CD14-positive monocyte (primary cell): ENCODE data around the gene XXYLT1. TPM values are rescaled to one million over a fixed set of nuclear protein-coding genes. Genes with fewer than 3 reads are reported as not detected.

Experiments
- DNase-seq, 3 donors: peaks; one replicate each; pipeline ENCODE4 v3.0.0-alpha.2; 2011 to 2022
- H2AFZ ChIP-seq: 2 replicates; pipeline ENCODE4 v1.6.0; 2012; ENCODE audit warnings: mild to moderate bottlenecking, low read depth, low read length, inconsistent platforms; ENCODE audit not compliant: insufficient read depth, poor library complexity, severe bottlenecking
- H3K27ac ChIP-seq, 2 donors: 1 replicate in 1 of 2; 2 replicates in 1 of 2; pipeline ENCODE4 v1.5.1; 2012 to 2013; ENCODE audit warnings: low read length in 2 of 2, control low read depth in 1 of 2, inconsistent platforms in 1 of 2, low read depth in 1 of 2, mild to moderate bottlenecking in 1 of 2
- H3K27me3 ChIP-seq, 2 donors: one replicate each; pipeline versions ENCODE4 v1.6.0 to v1.6.1; 2011 to 2013; ENCODE audit warnings: low read length in 2 of 2; ENCODE audit not compliant: control insufficient read depth in 2 of 2, insufficient read depth in 2 of 2
- H3K36me3 ChIP-seq, 2 donors: replicated peaks in 1 of 2; 1 replicate in 1 of 2; 2 replicates in 1 of 2; pipeline versions ENCODE4 v1.5.1 to v1.6.1; 2012 to 2013; ENCODE audit warnings: low read length in 2 of 2, control low read depth in 1 of 2, inconsistent platforms in 1 of 2, mild to moderate bottlenecking in 1 of 2; ENCODE audit not compliant: insufficient read depth in 2 of 2, control insufficient read depth in 1 of 2
- H3K4me1 ChIP-seq, 2 donors: 1 replicate in 1 of 2; 2 replicates in 1 of 2; pipeline versions ENCODE4 v1.5.1 to v1.6.1; 2012 to 2013; ENCODE audit warnings: low read length in 2 of 2, control low read depth in 1 of 2, inconsistent platforms in 1 of 2, mild to moderate bottlenecking in 1 of 2, moderate library complexity in 1 of 2; ENCODE audit not compliant: insufficient read depth in 2 of 2, control insufficient read depth in 1 of 2
- H3K4me2 ChIP-seq: replicated peaks from 2 replicates; pipeline ENCODE3; 2012; ENCODE audit warnings: low read length, moderate library complexity, mild to moderate bottlenecking; ENCODE audit not compliant: poor library complexity, severe bottlenecking; ENCODE audit errors: extremely low read depth
- H3K4me3 ChIP-seq, 3 experiments: fragments of 200-600 bp in 1 of 3; sonication (generic) in 1 of 3; replicated peaks in 1 of 3; 1 replicate in 2 of 3; 2 replicates in 1 of 3; pipeline ENCODE4 v1.5.1; 2011 to 2013; ENCODE audit warnings: low read length in 3 of 3, mild to moderate bottlenecking in 3 of 3, control low read depth in 2 of 3, low read depth in 2 of 3, inconsistent platforms in 1 of 3, moderate library complexity in 1 of 3
- H3K79me2 ChIP-seq: 2 replicates; pipeline ENCODE4 v1.6.0; 2012; ENCODE audit warnings: mild to moderate bottlenecking, control low read depth, inconsistent platforms, low read length, moderate library complexity; ENCODE audit not compliant: insufficient read depth
- H3K9ac ChIP-seq: 2 replicates; pipeline ENCODE4 v1.6.0; 2017; ENCODE audit warnings: low read length, mild to moderate bottlenecking; ENCODE audit not compliant: insufficient read depth, poor library complexity, severe bottlenecking
- H3K9me3 ChIP-seq, 2 donors: replicated peaks in 1 of 2; 1 replicate in 1 of 2; 2 replicates in 1 of 2; pipeline versions ENCODE4 v1.5.1 to v1.6.1; 2012 to 2013; ENCODE audit warnings: low read length in 2 of 2, control low read depth in 1 of 2; ENCODE audit not compliant: control insufficient read depth in 1 of 2, insufficient read depth in 1 of 2
- H4K20me1 ChIP-seq: 2 replicates; pipeline ENCODE4 v1.6.0; 2012; ENCODE audit warnings: mild to moderate bottlenecking, low read length, control low read depth, moderate library complexity; ENCODE audit not compliant: insufficient read depth
- H3K27ac Mint-ChIP-seq, 7 donors: one replicate each; pipeline ENCODE4 v1.8.0; 2020; ENCODE audit warnings: mild to moderate bottlenecking in 7 of 7, mixed read lengths in 7 of 7, moderate library complexity in 6 of 7, inconsistent platforms in 2 of 7
- H3K27me3 Mint-ChIP-seq, 3 donors: one replicate each; pipeline ENCODE4 v1.8.0; 2021 to 2022; ENCODE audit warnings: low read depth in 3 of 3, mild to moderate bottlenecking in 3 of 3, mixed read lengths in 3 of 3, moderate library complexity in 3 of 3, inconsistent platforms in 1 of 3
- H3K36me3 Mint-ChIP-seq, 2 donors: one replicate each; pipeline ENCODE4 v1.8.0; 2020; ENCODE audit warnings: mixed read lengths in 2 of 2, inconsistent platforms in 1 of 2, mild to moderate bottlenecking in 1 of 2
- H3K4me1 Mint-ChIP-seq: one replicate; pipeline ENCODE4 v1.8.0; 2020; ENCODE audit warnings: mild to moderate bottlenecking, mixed read lengths
- H3K4me3 Mint-ChIP-seq, 2 donors: one replicate each; pipeline ENCODE4 v1.8.0; 2020; ENCODE audit warnings: mild to moderate bottlenecking in 2 of 2, mixed read lengths in 2 of 2, moderate library complexity in 1 of 2
- H3K9me3 Mint-ChIP-seq, 7 donors: one replicate each; pipeline ENCODE4 v1.8.0; 2020 to 2022; ENCODE audit warnings: mixed read lengths in 7 of 7, mild to moderate bottlenecking in 6 of 7, moderate library complexity in 6 of 7, inconsistent platforms in 2 of 7
- WGBS: methylation state at CpG from one replicate; pipeline ENCODE4 v1.1.5; 2013; ENCODE audit warnings: missing lambda C conversion rate; ENCODE audit not compliant: insufficient coverage; 5-methylcytosine and 5-hydroxymethylcytosine counted together
- intact Hi-C, 2 donors: fragments of 100-400 bp; cut with micrococcal nuclease; formaldehyde crosslinking; loops; one replicate each; pipeline versions ENCODE4 v1.15.0 to v1.15.1; 2023
- polyA plus RNA-seq, 3 donors: library from polyadenylated mRNA; depleted of rRNA in 1 of 3; unstranded in 2 of 3; stranded (reverse) in 1 of 3; fragments of 300-500 nt in 2 of 3; fragments of >200 nt in 1 of 3; fragmentation: Illumina TruSeq in 2 of 3; gene quantifications; 1 replicate in 2 of 3; 2 replicates in 1 of 3; pipeline ENCODE4 v1.2.3, GENCODE V29; 2012 to 2021
- TF ChIP-seq, protein P1 (sequence below): fragments of 200-600 bp; IDR thresholded peaks from one replicate; pipeline ENCODE4 v1.8.0; 2022; ENCODE audit warnings: antibody characterized with exemption, mild to moderate bottlenecking

The XXYLT1 gene
- polyA plus RNA-seq, 3 donors = 11.8 to 13.5 (median 13.2) TPM

- Histone ChIP-seq H3K4me1 (no peaks in the 10 kb centered on the region), H3K79me2 (no peaks in the 10 kb centered on the region), H3K4me3 (no peak overlapping the region), H3K9ac (no peak overlapping the region), H4K20me1 (peaks cover 66% of the 10 kb centered on the region), H2AFZ (no peak overlapping the region), H3K27ac (no peak overlapping the region), H3K36me3 (peaks cover 76 to 97% of the 10 kb centered on the region in 2 donors), H3K27me3 (no peaks in the 10 kb centered on the region), H3K4me2 (no peak overlapping the region), H3K9me3 (no peaks in the 10 kb centered on the region)
- 100% methylated on average over 2 of the region's 4 CpGs for WGBS
- Mint-ChIP-seq H3K4me1 (no peaks in the 10 kb centered on the region), H3K9me3 (no peaks in the 10 kb centered on the region), H3K27me3 (no peaks in the 10 kb centered on the region), H3K27ac (no peak overlapping the region), H3K4me3 (no peak overlapping the region), H3K36me3 (peaks cover 54 to 76% of the 10 kb centered on the region in 2 donors)
- no peak for DNase-seq
- TF ChIP-seq, protein P1, sequence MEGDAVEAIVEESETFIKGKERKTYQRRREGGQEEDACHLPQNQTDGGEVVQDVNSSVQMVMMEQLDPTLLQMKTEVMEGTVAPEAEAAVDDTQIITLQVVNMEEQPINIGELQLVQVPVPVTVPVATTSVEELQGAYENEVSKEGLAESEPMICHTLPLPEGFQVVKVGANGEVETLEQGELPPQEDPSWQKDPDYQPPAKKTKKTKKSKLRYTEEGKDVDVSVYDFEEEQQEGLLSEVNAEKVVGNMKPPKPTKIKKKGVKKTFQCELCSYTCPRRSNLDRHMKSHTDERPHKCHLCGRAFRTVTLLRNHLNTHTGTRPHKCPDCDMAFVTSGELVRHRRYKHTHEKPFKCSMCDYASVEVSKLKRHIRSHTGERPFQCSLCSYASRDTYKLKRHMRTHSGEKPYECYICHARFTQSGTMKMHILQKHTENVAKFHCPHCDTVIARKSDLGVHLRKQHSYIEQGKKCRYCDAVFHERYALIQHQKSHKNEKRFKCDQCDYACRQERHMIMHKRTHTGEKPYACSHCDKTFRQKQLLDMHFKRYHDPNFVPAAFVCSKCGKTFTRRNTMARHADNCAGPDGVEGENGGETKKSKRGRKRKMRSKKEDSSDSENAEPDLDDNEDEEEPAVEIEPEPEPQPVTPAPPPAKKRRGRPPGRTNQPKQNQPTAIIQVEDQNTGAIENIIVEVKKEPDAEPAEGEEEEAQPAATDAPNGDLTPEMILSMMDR = no peak
- intact Hi-C loops = no loop called here
Observed at GRCh38 chr3:195306369-195306768, 35.4 kb upstream of the XXYLT1 start.

DNA sequence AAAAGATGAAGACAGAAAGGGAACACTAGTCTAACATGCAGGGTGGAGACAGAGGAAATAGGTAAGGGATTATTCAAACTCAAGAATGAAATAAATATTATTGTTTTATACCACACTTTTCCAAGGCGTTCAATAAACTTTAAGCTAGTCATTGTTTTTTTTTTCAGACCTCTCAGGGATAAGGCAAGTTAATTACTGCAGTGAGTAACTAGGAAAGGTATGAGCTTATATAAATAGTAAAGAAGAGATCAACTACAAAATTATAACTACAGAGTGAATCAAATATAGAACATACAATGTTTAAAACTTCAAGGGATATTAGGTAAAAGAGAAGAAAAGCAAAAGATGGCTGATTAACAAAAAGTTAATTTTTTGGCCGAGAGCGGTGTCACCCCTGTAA is 31.5 kb upstream of the XXYLT1 start:
- Histone ChIP-seq H3K36me3 (peaks cover 89 to 99% of the 10 kb centered on the region in 2 donors), H3K79me2 (no peaks in the 10 kb centered on the region), H3K27me3 (no peaks in the 10 kb centered on the region), H2AFZ (no peak overlapping the region), H3K4me2 (no peak overlapping the region), H3K4me1 (no peaks in the 10 kb centered on the region), H3K4me3 (no peak overlapping the region), H3K27ac (no peak overlapping the region), H3K9ac (no peak overlapping the region), H3K9me3 (no peaks in the 10 kb centered on the region), H4K20me1 (peaks cover 80% of the 10 kb centered on the region)
- 100% methylated on average over 2 of the region's 3 CpGs for WGBS
- Mint-ChIP-seq H3K4me3 (no peak overlapping the region), H3K27me3 (no peaks in the 10 kb centered on the region), H3K4me1 (no peaks in the 10 kb centered on the region), H3K36me3 (peaks cover 71 to 95% of the 10 kb centered on the region in 2 donors), H3K27ac (no peak overlapping the region), H3K9me3 (no peaks in the 10 kb centered on the region)
- intact Hi-C loops = no loop called here
- DNase-seq = no peak
- TF ChIP-seq, protein P1 = no peak
